Stimulated activated CD4-positive, alpha-beta T cell treated with anti-CD3 and anti-CD28 coated beads, Interleukin-1b, Interleukin-23, amount 100 ng/mL, for 1 hour (primary cell): Measurements from ENCODE around the gene WIPF2.
"Not testable (repeated sequence)": the region's sequence is repeated elsewhere in the genome, so short reads cannot be mapped to it uniquely, and the experiment has no call there.

ENCODE experiments used
- DNase-seq, 2 donors: peaks; one replicate each; pipeline ENCODE4 v3.0.0-alpha.2; 2020; ENCODE audit warnings: low read depth in 2 of 2

The WIPF2 gene

GRCh38 chr17:40191237-40192208 is 27.6 kb upstream of the WIPF2 start:
- DNase-seq, result peak; percentile 22 to 34

DNA sequence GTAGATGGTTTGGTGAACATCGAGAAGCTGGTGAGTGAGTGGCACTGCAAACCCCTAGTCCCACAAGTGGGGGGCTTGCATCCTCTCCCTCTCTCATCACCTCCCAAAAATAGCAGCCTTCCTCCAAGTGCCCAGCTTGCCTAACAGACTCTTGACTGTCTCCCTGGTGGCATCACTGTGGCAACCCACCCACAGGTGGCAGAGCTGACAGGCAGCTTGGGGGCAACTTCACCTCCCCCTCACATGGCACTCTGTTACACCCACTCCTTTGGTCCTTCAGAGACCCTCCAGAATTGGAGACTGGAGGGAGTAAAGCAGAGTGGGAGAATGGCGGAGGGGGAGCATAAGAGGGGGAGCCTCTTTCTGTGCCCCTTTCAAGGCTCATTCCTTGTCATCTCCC is 26.1 kb upstream of the WIPF2 start:
- DNase-seq, result no peak

DNA sequence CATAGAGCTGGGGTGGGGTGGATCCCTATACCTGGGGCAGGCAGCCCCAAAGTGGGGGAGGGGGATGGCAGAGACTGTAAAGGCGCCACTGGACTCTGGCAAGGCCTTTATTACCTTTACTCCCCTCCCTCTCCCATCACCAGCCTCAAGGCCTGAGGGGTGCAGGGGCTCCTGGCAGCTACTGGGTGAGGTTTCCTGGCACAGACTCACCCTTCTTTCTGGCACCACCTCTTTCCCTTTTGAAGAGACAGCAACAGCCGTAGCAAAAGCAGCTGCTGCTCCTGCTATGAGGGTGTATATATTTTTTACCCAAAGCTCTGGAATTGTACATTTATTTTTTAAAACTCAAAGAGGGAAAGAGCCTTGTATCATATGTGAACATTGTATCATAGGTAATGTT is 24.3 kb upstream of the WIPF2 start:
- DNase-seq, result no peak

- no peak for DNase-seq
Observed at GRCh38 chr17:40197550-40197949, 21.6 kb upstream of the WIPF2 start.

DNA sequence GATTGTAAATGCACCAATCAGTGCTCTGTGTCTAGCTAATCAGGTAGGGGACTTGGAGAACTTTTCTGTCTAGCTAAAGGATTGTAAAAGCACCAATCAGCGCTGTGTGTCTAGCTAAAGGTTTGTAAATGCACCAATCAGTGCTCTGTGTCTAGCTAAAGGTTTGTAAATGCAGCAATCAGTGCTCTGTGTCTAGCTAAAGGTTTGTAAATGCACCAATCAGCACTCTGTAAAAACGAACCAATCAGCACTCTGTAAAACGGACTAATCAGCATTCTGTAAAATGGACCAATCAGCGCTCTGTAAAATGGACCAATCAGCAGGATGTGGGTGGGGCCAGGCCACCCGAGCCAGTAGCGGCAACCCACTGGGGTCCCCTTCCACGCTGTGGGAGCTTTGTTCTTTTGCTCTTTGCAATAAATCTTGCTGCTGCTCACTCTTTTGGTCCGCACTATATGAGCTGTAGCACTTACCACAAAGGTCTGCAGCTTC is 21.1 kb upstream of the WIPF2 start:
- DNase-seq, result not testable (repeated sequence)

- DNase-seq, result no peak
Observed at GRCh38 chr17:40198576-40198975, 20.5 kb upstream of the WIPF2 start.

DNA sequence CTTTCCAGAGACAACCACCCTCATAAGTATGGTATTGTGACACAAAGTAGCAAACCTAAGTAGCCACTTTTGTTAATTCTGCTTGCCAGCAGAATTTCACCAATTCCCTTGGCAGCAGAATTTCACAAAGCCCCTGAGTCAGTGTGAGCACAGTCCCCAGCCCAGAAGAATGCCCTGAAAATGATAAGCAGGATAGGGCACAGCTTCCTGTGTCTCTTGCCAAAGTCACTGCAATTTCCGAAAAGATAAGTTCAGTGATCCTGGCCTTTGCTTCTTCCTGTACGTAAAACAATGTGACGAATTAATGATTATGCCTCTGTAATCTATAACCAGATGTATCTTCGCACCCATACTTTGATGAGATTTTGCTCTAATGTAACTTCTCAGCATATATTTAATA is 16.0 kb upstream of the WIPF2 start:
- no peak for DNase-seq

DNA sequence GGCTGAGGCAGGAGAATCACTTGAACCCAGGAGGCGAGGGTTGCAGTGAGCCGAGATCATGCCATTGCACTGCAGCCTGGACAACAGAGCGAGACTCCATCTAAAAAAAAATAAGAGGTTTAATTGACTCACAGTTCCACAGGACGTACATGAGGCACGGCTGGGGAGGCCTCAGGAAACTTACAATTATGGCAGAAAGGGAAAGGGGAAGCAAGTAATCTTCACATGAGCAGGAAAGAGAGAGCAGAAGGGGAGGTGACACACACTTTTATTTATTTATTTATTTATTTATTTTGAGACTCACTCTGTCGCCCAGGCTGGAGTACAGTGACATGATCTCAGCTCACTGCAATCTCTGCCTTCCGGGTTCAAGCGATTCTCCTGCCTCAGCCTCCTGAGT is 12.9 kb upstream of the WIPF2 start:
- DNase-seq, result not testable (repeated sequence)

DNA sequence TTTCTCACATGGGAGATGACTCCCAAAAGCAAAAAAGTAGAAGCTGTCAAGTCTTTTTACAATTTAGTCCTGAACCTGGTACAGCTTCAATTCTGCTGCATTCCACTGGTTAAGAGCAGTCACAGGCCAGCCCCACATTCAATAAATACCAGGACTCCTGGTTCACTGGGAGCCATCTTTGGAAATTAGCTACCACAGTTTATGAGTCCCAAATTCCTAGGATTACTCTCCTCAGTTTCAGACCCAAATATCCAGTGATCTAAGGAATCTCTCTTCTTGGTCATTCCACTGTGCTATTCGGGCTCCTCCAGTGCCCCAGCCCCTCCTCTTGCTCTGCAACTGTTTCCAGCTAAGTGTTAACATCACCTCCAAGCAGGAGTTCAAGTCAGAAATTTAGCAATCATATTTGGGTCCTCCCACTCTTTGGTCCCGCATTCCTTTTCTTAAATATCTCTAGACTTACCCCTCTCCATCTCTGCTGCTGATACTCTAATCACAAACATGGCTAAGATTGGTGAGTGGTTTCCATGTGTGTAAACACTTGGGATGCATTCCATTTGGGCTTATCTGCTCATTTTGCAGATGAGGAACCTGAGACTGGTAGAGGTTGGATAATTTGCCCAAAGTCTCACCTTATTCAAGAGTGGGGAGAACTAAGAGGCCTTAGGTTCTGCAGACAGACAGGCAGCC is 9.6 kb upstream of the WIPF2 start:
- no peak for DNase-seq

GRCh38 chr17:40213914-40214313 is 5.2 kb upstream of the WIPF2 start:
- DNase-seq, result not testable (repeated sequence)

DNA sequence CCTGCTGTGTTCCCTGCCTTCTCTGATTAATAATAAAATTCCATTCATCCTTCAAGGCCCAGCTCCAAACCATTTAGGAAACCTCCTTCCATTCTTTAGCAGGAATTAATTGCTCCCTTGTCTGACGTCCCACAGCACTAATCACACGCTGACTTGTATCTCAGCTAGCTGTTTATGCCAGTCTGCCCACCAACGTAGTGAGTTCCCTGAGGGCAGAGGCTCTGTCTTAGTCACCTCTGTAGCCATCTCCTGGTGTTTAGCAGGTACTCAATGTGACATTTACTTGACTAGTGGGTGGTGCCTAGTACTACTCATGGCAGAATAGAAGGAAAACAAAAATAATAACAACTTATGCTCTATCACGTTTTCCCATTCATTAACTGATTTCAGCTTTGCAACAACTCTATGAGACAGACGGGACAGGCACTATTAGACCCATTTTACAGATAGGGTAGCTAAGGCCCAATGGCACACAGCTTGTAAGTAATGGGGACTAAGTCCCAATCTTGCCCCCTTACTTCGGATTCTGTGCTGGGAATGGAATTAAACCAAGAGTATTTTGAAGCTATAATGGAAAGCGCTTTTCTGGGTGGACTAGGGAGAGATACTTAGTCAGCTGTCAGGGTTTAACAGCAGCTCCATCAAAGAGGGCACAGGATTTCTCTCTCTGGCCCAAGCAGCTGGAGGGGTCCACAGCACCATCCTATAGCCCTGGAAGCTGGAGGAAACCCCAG is 931 bp upstream of the WIPF2 start:
- DNase-seq, result no peak

- no peak for DNase-seq
Observed at GRCh38 chr17:40219594-40220338, 662 bp downstream of the WIPF2 start.

- DNase-seq, result no peak
Observed at GRCh38 chr17:40224718-40225550, 5.8 kb downstream of the WIPF2 start.

GRCh38 chr17:40229146-40229545 is 10.0 kb downstream of the WIPF2 start:
- not testable (repeated sequence) for DNase-seq

- DNase-seq, result no peak
Observed at GRCh38 chr17:40230670-40231069, 11.6 kb downstream of the WIPF2 start.

DNA sequence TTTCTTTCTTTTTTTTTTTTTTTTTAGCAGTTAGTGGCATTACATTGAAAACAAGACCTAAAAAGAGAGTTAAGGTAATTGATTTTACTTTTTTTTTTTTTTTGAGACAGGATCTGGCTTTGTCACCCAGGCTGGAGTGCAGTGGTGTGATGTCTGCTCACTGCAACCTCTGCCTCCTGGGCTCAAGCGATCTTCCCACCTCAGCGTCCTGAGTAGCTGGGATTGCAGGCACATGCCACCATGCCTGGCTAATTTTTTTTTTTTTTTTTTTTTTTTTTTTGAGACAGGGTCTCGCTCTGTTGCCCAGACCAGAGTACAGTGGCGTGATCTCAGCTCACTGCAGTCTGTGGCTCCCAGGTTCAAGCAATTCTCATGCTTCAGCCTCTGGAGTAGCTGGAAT is 12.8 kb downstream of the WIPF2 start:
- not testable (repeated sequence) for DNase-seq

DNA sequence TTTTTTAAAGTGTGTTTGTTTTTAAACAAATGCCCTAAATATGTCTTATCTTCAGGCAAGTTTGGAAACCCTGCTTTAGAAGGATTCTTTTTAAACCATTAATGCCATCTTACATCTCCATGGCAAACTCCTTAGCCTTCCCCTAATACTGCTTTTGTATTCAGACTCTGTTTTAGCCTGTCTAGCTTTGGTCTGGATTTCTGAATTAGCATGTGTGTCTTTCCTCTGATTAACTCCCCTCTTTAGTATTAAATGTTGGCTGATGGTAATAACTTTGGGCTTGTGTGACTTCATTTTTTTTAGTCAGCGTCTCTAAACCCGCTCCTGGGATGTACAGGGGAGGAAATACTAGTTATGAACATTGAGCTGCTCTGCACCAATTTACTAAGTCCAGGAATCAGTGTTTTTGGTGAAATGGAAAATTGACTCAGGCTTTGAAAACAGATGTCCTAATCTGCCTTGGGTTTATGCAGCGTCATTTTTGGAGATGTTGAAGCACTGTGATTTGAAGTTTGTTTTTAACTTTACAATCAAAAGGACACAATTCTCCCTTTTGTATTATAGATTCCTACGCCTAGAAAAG is 22.2 kb downstream of the WIPF2 start:
- DNase-seq, result no peak

DNA sequence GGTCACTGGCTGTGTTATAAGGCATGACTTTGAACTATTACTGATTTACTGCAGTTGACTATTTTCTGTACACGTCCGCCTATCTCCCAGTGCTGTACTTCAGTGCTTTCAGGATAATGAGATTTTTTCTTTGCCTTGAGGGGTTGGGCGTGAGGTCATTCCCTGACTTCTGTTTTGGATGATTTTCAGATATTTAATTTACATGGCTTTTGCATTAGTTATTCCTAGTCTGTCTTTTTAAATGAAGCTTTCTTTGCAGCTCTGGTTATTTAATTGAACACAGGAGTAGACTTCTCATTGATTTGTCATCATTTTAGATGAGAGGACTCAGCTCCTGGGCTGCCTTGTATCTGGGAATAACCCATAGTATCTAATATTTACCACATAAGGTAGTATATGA is 23.7 kb downstream of the WIPF2 start:
- DNase-seq, result no peak

DNA sequence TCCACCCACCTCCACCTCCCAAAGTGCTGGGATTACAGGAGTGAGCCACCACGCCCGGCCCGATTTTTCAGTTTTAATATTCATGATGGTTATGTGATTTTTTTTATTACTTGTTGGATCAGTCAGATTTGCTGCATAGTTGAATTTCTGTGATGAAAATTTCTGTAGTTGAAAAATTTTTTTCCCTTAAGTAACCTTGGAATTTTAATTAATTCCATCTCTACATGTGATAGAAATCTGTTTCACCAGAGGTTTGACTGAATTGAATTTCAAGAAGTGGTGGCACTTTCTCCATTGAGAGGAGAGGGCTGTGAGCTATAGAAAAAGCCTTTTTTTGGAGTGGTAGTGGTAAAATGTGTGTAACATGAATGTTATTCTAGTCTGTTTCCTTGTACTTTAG is 24.7 kb downstream of the WIPF2 start:
- no peak for DNase-seq

DNA sequence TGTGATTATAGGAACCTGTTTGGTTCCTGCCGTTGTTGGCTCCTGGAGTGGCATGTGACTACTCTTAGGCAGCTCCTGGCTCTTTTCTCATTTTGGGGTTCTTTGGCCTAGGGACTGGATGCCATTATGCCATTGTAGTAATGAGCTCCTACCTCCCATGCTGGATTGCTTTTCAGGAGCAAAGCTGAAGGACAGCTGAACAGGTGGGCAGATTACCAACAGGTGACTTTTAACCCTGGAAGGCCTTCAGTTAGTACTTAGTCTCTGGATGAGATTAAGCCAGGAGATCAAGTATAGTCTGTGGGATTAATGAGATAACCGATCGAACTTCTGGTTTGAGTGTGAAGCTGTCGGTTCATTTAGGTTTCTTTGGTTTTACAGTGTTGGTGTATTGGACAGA is 25.2 kb downstream of the WIPF2 start:
- no peak for DNase-seq
